ENCODE measurements around the gene ELFN2. TPM values are rescaled to one million over a fixed set of nuclear protein-coding genes. Genes with fewer than 3 reads are reported as not detected.

Gene ELFN2
- polyA plus RNA-seq, 3 donors, result 0.01 TPM; not detected in 2

GRCh38 chr22:37365950-37366349, 61.3 kb downstream of the ELFN2 start:
- Histone ChIP-seq H2AFZ (ENCODE audit: insufficient read depth, low read depth, low read length, poor library complexity, severe bottlenecking) (no peak overlapping the region), H3K4me1 (ENCODE audit: control insufficient read depth in 1 of 2, insufficient read depth in 2 of 2, low read length in 2 of 2) (peaks cover 40 to 47% of the 10 kb centered on the region in 2 donors), H3K27me3 (ENCODE audit: control insufficient read depth in 2 of 2, insufficient read depth in 2 of 2, low read length in 2 of 2) (no peaks in the 10 kb centered on the region), H3K4me2 (replicated peaks; ENCODE audit: extremely low read depth, low read length, poor library complexity, severe bottlenecking) (peak overlapping the region; percentile 33), H4K20me1 (ENCODE audit: insufficient read depth, low read length) (no peaks in the 10 kb centered on the region), H3K27ac (ENCODE audit: low read depth in 1 of 2, low read length in 2 of 2) (no peak overlapping the region), H3K9me3 (replicated peaks in 1 of 2; ENCODE audit: control insufficient read depth in 1 of 2, insufficient read depth in 1 of 2, low read length in 2 of 2) (no peaks in the 10 kb centered on the region), H3K36me3 (replicated peaks in 1 of 2; ENCODE audit: control insufficient read depth in 1 of 2, insufficient read depth in 2 of 2, low read length in 2 of 2) (no peaks in the 10 kb centered on the region), H3K79me2 (ENCODE audit: insufficient read depth, low read length) (no peaks in the 10 kb centered on the region), H3K9ac (ENCODE audit: insufficient read depth, low read length, poor library complexity, severe bottlenecking) (no peak overlapping the region), H3K4me3 (replicated peaks in 1 of 3; ENCODE audit: low read depth in 2 of 3, low read length in 3 of 3) (no peak overlapping the region)
- Mint-ChIP-seq H3K4me1 (peaks cover 33% of the 10 kb centered on the region), H3K9me3 (no peaks in the 10 kb centered on the region), H3K36me3 (no peaks in the 10 kb centered on the region), H3K27me3 (ENCODE audit: low read depth in 3 of 3) (peaks cover 2 to 7% (median 6%) of the 10 kb centered on the region in 3 donors), H3K27ac (peak overlapping the region in 1 of 7 donors; percentile 25), H3K4me3 (no peak overlapping the region)
- no CpG with 5 or more reads among the region's 10 CpGs for WGBS (ENCODE audit: insufficient coverage)
- DNase-seq, result no peak
- intact Hi-C loops (cut with micrococcal nuclease), result no loop called here
- TF ChIP-seq CTCF (IDR thresholded peaks at IDR 0.05), result no peak

GRCh38 chr22:37363261-37363992, 63.9 kb downstream of the ELFN2 start:
- no peak overlapping the region for H2AFZ ChIP-seq (ENCODE audit: insufficient read depth, low read depth, low read length, poor library complexity, severe bottlenecking)
- Mint-ChIP-seq H3K36me3 (no peaks in the 10 kb centered on the region), H3K27me3 (ENCODE audit: low read depth in 3 of 3) (peaks cover 1 to 7% (median 2%) of the 10 kb centered on the region in 3 donors), H3K9me3 (no peaks in the 10 kb centered on the region), H3K4me1 (peaks cover 25% of the 10 kb centered on the region), H3K4me3 (no peak overlapping the region), H3K27ac (peak overlapping the region in 1 of 7 donors; percentile 32)
- no peak overlapping the region for H3K9ac ChIP-seq (ENCODE audit: insufficient read depth, low read length, poor library complexity, severe bottlenecking)
- no peak overlapping the region for H3K4me2 ChIP-seq (replicated peaks; ENCODE audit: extremely low read depth, low read length, poor library complexity, severe bottlenecking)
- no peaks in the 10 kb centered on the region for H3K36me3 ChIP-seq (replicated peaks in 1 of 2; ENCODE audit: control insufficient read depth in 1 of 2, insufficient read depth in 2 of 2, low read length in 2 of 2)
- intact Hi-C loops (cut with micrococcal nuclease), result no loop called here
- no peak overlapping the region for H3K27ac ChIP-seq (ENCODE audit: low read depth in 1 of 2, low read length in 2 of 2)
- no peaks in the 10 kb centered on the region for H3K27me3 ChIP-seq (ENCODE audit: control insufficient read depth in 2 of 2, insufficient read depth in 2 of 2, low read length in 2 of 2)
- DNase-seq, result no peak
- H4K20me1 ChIP-seq (ENCODE audit: insufficient read depth, low read length), result no peaks in the 10 kb centered on the region
- no peak for TF ChIP-seq CTCF (IDR thresholded peaks at IDR 0.05)
- H3K9me3 ChIP-seq (replicated peaks in 1 of 2; ENCODE audit: control insufficient read depth in 1 of 2, insufficient read depth in 1 of 2, low read length in 2 of 2), result no peaks in the 10 kb centered on the region
- 96% methylated on average over 13 of the region's 15 CpGs for WGBS (ENCODE audit: insufficient coverage)
- H3K79me2 ChIP-seq (ENCODE audit: insufficient read depth, low read length), result no peaks in the 10 kb centered on the region
- H3K4me3 ChIP-seq (replicated peaks in 1 of 3; ENCODE audit: low read depth in 2 of 3, low read length in 3 of 3), result no peak overlapping the region
- peaks cover 29 to 32% of the 10 kb centered on the region in 2 donors for H3K4me1 ChIP-seq (ENCODE audit: control insufficient read depth in 1 of 2, insufficient read depth in 2 of 2, low read length in 2 of 2)
